Measurements from ENCODE around the gene TFAM.

GRCh38 chr10:58385784-58386112, 538 bp downstream of the TFAM start:
- TF ChIP-seq CTCF (IDR thresholded peaks at IDR 0.05; ENCODE audit: low read depth, low read length, missing input control), result no peak
- TF ChIP-seq TAF1 (conservative IDR thresholded peaks at IDR 0.05), result no peak
- no peak for TF ChIP-seq RAD21 (IDR thresholded peaks at IDR 0.05)
- TF ChIP-seq NR2F2 (IDR thresholded peaks at IDR 0.05), result no peak
- no peak for TF ChIP-seq MAX (IDR thresholded peaks at IDR 0.05)
- TF ChIP-seq, protein P1, sequence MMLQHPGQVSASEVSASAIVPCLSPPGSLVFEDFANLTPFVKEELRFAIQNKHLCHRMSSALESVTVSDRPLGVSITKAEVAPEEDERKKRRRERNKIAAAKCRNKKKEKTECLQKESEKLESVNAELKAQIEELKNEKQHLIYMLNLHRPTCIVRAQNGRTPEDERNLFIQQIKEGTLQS (IDR thresholded peaks at IDR 0.05), result no peak
- TF ChIP-seq JUND (IDR thresholded peaks at IDR 0.05), result no peak
- TF ChIP-seq RXRA (IDR thresholded peaks at IDR 0.05), result no peak
- no peak for TF ChIP-seq YY1 (IDR thresholded peaks at IDR 0.05)

All from liver (tissue), 3 donors.